ENCODE measurements around the gene EIF4A3. TPM values are rescaled to one million over a fixed set of nuclear protein-coding genes. Genes with fewer than 3 reads are reported as not detected.

Gene EIF4A3
- total RNA-seq, result 82.1 and 97.2 TPM in 2 replicates

GRCh38 chr17:80147035-80147822, at the start of gene EIF4A3:
Gene EIF4A3 (minus strand): TSS chr17:80147128. CDS start chr17:80146961, 167 bp downstream.

GRCh38 chr17:80169784-80170500, 23.0 kb upstream of the EIF4A3 start, which contains the start of gene CARD14:
Gene CARD14 (plus strand): TSS chr17:80170030. CDS start chr17:80181439, 11,409 bp downstream.

GRCh38 chr17:80101011-80101945, 45.6 kb downstream of the EIF4A3 start, which contains the start of gene GAA:
Gene GAA (plus strand): TSS chr17:80101581. CDS start chr17:80104587, 3,006 bp downstream.

Small RNA genes lying within 50 kb of the gene (small RNA-seq; reads per million reads assigned to genes)
- gene AC087741.2 (not detected), gene MIR1268B (not detected)

Other genes starting within 250 kb of the EIF4A3 start
- gene TBC1D16, start 111.3 kb downstream of the EIF4A3 start, total RNA-seq, result 20.9 and 21.6 TPM in 2 replicates
- gene CCDC40, start 110.5 kb downstream of the EIF4A3 start, total RNA-seq, result 4.6 and 5.5 TPM in 2 replicates
- 56.4 and 76.2 TPM in 2 replicates for gene GAA, start 45.5 kb downstream of the EIF4A3 start, total RNA-seq
- 5.7 and 19.6 TPM in 2 replicates for gene CARD14, start 22.9 kb upstream of the EIF4A3 start, total RNA-seq
- gene SGSH, start 73.2 kb upstream of the EIF4A3 start, total RNA-seq, result 15.9 and 23.9 TPM in 2 replicates
- gene SLC26A11, start 73.3 kb upstream of the EIF4A3 start, total RNA-seq, result 10.7 and 18.5 TPM in 2 replicates
- gene RNF213, start 113.7 kb upstream of the EIF4A3 start, total RNA-seq, result 69.5 and 79.7 TPM in 2 replicates